RWPE2 (cell line): ENCODE results near the gene CABLES2.
"Not testable (repeated sequence)": the region's sequence is repeated elsewhere in the genome, so short reads cannot be mapped to it uniquely, and the experiment has no call there.

ENCODE experiments used
- ATAC-seq: fragments of 200-7000 bp; cut with Tn5 transposase; 3 replicates; pipeline ENCODE4 v1.9.1; 2021; ENCODE audit warnings: low read depth
- DNase-seq: peaks from one replicate; pipeline ENCODE4 v3.0.0-alpha.2; 2020; ENCODE audit warnings: low spot score
- H3K27ac ChIP-seq: fragments of 450-650 bp; 2 replicates; pipeline ENCODE4 v1.5.1; 2017; ENCODE audit warnings: mild to moderate bottlenecking; ENCODE audit not compliant: poor library complexity, severe bottlenecking
- H3K27me3 ChIP-seq: fragments of 250-450 bp; sonication (Bioruptor Pico); 2 replicates; pipeline ENCODE4 v1.5.1; 2021; ENCODE audit warnings: mild to moderate bottlenecking, moderate library complexity; ENCODE audit not compliant: insufficient read depth, poor library complexity, severe bottlenecking
- H3K36me3 ChIP-seq: fragments of 250-450 bp; sonication (Bioruptor Pico); 2 replicates; pipeline ENCODE4 v1.5.1; 2020; ENCODE audit warnings: low read depth, mild to moderate bottlenecking, moderate library complexity
- H3K4me1 ChIP-seq: fragments of 250-450 bp; sonication (Bioruptor Pico); 2 replicates; pipeline ENCODE4 v1.5.1; 2021; ENCODE audit warnings: mild to moderate bottlenecking, moderate library complexity; ENCODE audit not compliant: insufficient read depth, poor library complexity, severe bottlenecking
- H3K4me3 ChIP-seq: fragments of 250-450 bp; sonication (Bioruptor Pico); 2 replicates; pipeline ENCODE4 v1.5.1; 2021; ENCODE audit warnings: mild to moderate bottlenecking, moderate library complexity; ENCODE audit not compliant: severe bottlenecking
- H3K9me3 ChIP-seq: fragments of 250-450 bp; sonication (Bioruptor Pico); 2 replicates; pipeline ENCODE4 v1.5.1; 2021; ENCODE audit warnings: mild to moderate bottlenecking, moderate library complexity; ENCODE audit not compliant: severe bottlenecking
- TF ChIP-seq, protein P1 (sequence below): fragments of 450-650 bp; IDR thresholded peaks from one replicate; pipeline ENCODE4 v1.5.1; 2017; ENCODE audit warnings: mild to moderate bottlenecking, moderate library complexity; ENCODE audit not compliant: poor library complexity, severe bottlenecking

Gene CABLES2

DNA sequence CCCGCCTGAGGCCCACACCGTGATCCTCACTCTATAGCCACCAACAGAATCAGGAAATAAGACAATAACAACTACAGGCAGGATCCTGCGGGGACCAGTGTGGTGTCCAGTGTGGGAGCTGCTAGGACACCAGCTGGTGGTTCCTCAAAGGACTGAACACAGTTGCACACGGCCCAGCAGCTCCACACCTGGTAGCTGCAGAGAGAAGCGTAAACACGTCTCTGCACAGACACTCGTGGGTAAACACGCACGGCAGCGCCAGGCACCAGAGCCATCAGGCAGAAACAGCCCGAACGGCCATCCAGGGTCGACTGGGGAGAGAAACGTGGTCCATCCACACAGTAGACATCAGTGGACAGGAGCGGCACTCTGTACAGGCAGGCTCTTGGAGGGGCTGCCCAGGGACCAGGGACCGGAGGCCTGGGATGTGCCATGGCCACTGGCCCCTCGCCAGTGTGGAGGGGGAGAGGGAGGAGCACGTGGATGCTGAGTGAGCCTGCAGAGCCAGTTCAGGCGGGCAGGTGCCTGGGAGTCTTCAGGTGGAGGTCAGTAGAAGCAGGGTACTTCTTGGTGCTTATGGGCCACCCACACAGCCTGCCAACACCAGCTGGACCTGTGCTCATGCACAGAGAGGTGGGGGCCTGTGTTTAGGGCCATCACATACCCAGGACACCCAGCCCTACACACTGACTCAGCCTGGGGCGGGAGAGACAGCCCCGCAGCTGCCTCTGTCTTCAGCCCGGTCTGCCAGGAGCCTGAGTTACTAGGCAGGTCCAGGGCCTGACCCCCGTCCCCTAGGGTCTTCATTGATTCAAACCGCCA lies 32.5 kb downstream of the CABLES2 start:
- Histone ChIP-seq H3K9me3 (no peaks in the 10 kb centered on the region), H3K27me3 (no peaks in the 10 kb centered on the region), H3K27ac (peak overlapping the region; percentile 95), H3K4me1 (peaks cover 52% of the 10 kb centered on the region), H3K4me3 (no peak overlapping the region), H3K36me3 (no peaks in the 10 kb centered on the region)
- no peak for ATAC-seq
- TF ChIP-seq, protein P1, sequence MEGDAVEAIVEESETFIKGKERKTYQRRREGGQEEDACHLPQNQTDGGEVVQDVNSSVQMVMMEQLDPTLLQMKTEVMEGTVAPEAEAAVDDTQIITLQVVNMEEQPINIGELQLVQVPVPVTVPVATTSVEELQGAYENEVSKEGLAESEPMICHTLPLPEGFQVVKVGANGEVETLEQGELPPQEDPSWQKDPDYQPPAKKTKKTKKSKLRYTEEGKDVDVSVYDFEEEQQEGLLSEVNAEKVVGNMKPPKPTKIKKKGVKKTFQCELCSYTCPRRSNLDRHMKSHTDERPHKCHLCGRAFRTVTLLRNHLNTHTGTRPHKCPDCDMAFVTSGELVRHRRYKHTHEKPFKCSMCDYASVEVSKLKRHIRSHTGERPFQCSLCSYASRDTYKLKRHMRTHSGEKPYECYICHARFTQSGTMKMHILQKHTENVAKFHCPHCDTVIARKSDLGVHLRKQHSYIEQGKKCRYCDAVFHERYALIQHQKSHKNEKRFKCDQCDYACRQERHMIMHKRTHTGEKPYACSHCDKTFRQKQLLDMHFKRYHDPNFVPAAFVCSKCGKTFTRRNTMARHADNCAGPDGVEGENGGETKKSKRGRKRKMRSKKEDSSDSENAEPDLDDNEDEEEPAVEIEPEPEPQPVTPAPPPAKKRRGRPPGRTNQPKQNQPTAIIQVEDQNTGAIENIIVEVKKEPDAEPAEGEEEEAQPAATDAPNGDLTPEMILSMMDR = no peak
- peak; percentile 88 for DNase-seq

DNA sequence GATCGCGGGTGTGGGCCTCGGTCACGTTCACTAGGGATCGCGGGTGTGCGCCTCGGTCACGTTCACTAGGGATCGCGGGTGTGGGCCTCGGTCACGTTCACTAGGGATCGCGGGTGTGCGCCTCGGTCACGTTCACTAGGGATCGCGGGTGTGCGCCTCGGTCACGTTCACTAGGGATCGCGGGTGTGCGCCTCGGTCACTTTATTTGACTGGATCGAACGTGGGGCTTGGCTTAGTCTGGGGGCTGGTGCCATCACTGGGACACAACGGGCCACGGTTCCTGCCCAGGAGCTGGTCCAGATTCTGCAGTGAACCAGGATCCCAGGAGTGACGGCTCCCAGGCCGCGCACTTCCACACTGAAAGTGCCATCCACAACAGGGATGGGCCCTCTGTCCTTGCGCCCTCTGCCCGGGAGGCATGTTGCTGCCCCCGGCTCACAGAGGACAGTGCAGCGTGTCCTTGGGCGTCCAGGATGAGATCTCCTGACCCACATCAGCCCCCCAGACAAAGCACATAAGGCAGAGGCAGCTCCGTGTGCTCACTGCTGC lies 33.4 kb downstream of the CABLES2 start:
- H3K27me3 ChIP-seq, H3K9me3 ChIP-seq, ATAC-seq, H3K36me3 ChIP-seq, H3K27ac ChIP-seq, DNase-seq, H3K4me3 ChIP-seq: not testable (repeated sequence)
- H3K4me1 ChIP-seq = peaks cover 51% of the 10 kb centered on the region

DNA sequence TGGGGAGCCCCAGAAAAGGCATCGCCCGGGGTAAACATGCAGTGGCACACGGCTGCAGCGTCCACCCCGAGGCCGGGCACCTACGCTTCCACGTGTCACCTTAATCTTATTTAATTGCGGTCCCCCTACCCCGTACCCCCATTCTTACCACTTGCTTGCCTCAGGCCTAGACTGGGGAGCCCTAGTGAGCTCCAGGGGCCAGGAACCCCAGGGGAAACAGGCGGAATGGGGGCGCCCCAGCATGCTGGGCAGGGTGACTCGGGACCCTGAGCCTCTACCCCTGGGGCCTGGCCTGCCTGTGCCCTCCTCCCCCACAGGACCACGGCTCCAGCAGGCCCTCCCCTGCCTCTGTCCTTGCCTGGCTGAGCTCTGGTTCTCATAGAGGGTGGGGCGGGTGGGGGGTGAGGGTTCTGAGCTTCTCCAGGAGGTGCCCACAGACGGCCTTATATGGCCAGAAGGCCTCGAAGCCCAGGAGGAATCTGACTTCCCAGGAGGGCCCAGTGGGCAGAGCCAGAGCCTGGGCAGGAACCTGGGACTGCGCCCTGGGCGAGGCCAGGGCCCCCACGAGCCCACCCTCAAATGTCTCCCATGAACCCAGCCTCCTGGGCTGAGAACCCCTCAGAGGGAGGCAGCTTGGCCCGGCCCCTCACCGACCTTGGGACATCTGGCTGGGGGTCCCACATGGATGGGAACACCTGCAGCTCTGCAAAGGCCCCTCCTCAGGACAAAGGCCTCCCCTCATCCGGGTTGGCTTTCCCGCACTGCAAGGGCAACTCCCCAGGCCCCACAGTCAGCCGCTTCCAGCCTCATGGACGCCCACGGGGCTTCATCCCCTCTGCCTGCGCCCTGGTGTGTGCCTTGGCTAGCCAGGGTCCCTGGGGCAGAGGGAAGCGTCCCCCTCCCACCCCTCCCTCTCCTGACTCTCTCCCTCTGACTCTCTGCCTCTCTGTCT lies 34.8 kb downstream of the CABLES2 start:
- TF ChIP-seq, protein P1 = no peak
- ATAC-seq (no peak), DNase-seq (peak; percentile 85)
- Histone ChIP-seq H3K36me3 (no peaks in the 10 kb centered on the region), H3K27ac (no peak overlapping the region), H3K4me1 (peaks cover 50% of the 10 kb centered on the region), H3K4me3 (no peak overlapping the region), H3K27me3 (no peaks in the 10 kb centered on the region), H3K9me3 (no peaks in the 10 kb centered on the region)

DNA sequence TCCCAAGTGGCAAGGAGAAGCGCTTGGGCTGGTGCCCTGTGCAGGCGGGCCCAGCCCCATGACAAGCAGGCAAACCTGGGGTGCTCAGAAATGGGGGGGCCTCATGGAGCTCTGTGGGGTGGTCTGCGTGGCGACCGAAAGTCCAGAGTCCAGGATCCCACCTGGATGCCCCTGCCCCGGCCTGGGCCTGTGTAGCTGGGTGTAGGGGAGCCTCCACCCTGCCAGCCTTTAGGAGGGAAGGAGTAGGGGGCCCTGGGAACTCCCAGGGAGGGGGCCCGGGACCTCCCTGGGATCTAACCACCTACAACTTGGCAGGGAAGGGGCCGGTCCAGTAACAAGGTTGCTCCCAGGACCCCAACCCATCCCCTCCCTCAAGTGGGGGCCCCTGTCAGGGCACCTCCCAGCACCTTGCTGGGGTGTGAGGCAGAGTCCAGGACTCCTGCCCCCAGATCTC lies 35.5 kb downstream of the CABLES2 start:
- no peak for ATAC-seq
- TF ChIP-seq, protein P1 = no peak
- Histone ChIP-seq H3K27ac (no peak overlapping the region), H3K27me3 (no peaks in the 10 kb centered on the region), H3K9me3 (no peaks in the 10 kb centered on the region), H3K4me1 (peaks cover 43% of the 10 kb centered on the region), H3K4me3 (no peak overlapping the region), H3K36me3 (no peaks in the 10 kb centered on the region)
- DNase-seq = no peak
